Activated gamma-delta T cell treated with anti-CD3 and anti-CD28 coated beads, Interleukin-2, amount 50 U/mL, for 16 hours (primary cell): ENCODE results near the gene SYNGAP1.
"Not testable (repeated sequence)": the region's sequence is repeated elsewhere in the genome, so short reads cannot be mapped to it uniquely, and the experiment has no call there.

Experiments used
- DNase-seq: peaks from one replicate; pipeline ENCODE4 v3.0.0-alpha.2; 2020; ENCODE audit warnings: low read depth

SYNGAP1 gene

DNA sequence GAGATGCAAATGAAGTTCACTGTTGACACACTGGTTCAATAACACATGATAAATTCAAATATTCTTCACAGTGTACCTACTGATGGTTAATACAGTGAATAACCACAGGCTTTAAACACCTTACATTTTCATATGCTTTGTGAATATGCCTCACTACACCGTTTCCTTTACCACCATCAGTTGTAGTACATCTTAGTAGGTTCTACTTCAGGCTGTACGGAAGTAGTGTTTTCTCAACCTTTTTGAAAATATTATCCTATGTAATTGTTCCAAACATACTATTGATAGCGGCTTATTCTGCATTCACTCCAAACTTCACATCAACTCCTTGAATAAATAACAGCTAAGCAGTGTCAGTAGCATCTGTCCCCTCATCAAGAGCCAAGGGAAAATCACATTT is 49.8 kb downstream of the SYNGAP1 start:
- DNase-seq = no peak

- DNase-seq = no peak
Observed at GRCh38 chr6:33477864-33478263, 58.0 kb downstream of the SYNGAP1 start.

- DNase-seq = no peak
Observed at GRCh38 chr6:33481192-33481591, 61.3 kb downstream of the SYNGAP1 start.

GRCh38 chr6:33482620-33483019 is 62.8 kb downstream of the SYNGAP1 start:
- not testable (repeated sequence) for DNase-seq

GRCh38 chr6:33483678-33484077 is 63.8 kb downstream of the SYNGAP1 start:
- DNase-seq = no peak

DNA sequence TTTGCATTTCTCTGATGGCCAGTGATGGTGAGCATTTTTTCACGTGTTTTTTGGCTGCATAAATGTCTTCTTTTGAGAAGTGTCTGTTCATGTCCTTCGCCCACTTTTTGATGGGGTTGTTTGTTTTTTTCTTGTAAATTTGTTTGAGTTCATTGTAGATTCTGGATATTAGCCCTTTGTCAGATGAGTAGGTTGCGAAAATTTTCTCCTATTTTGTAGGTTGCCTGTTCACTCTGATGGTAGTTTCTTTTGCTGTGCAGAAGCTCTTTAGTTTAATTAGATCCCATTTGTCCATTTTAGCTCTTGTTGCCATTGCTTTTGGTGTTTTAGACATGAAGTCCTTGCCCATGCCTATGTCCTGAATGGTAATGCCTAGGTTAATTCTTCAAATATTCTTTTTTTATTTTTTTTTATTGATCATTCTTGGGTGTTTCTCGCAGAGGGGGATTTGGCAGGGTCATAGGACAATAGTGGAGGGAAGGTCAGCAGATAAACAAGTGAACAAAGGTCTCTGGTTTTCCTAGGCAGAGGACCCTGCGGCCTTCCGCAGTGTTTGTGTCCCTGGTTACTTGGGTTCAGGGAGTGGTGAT is 64.9 kb downstream of the SYNGAP1 start:
- DNase-seq = not testable (repeated sequence)

GRCh38 chr6:33485680-33486079 is 65.8 kb downstream of the SYNGAP1 start:
- DNase-seq = not testable (repeated sequence)

DNA sequence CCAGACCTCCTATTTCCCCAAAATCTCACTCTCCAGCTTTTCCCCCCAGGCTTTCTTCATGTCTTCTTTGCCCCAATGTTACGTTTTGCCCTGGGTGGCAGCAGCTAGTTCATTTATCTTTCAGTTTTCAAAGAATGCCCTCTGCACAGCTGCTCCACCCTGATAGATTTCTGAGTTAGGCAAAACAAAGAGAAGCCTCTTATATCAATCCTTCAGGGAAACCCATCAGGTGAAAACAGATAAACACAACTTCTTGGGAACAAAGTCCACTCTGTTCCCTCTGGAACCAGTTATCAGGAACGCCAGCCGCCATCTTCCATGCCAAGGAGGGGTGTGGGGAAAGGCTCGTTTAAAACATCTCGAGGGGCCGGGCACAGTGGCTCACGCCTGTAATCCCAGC is 68.5 kb downstream of the SYNGAP1 start:
- no peak for DNase-seq

GRCh38 chr6:33490198-33490597 is 70.3 kb downstream of the SYNGAP1 start:
- DNase-seq = no peak

DNA sequence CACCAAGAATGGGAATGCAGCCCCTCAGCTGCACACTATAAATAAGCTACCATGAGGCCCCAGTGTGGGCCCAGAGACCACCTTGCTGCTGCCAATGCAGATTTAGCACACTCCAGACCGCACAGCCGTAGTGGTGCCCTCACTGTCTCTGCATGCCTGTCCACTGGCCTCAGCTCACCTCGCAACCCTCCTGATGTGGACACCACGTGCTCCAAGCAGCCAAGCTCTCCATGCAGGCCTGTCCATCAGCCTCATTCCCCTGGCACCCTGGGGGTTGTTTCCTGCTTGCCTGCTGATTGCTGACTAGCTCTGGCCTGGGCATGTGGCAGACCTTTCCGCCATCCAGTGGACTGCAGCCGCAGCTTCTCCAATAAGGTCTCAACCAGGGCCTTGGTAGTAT is 70.8 kb downstream of the SYNGAP1 start:
- DNase-seq = no peak

DNA sequence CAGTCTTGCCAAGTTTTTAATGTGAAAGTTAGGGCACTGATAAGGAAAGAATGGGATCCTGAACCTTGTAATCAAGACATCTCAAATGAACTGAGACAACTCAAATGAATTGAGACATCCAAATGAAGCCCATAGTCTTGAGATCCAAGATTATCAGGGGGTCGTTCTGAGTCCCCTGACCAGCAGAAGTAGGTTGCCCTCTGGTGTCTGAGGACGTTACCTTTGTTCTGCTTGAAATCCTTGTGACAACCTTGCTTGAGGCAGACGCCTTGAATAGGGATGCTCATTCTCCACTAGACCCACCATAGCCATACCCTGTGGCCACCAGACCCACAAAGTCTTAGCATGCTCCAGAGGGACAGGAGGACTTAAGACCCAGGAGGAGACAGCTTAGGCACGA is 72.2 kb downstream of the SYNGAP1 start:
- no peak for DNase-seq

- DNase-seq = no peak
Observed at GRCh38 chr6:33497157-33497556, 77.3 kb downstream of the SYNGAP1 start.

- no peak for DNase-seq
Observed at GRCh38 chr6:33502486-33502885, 82.6 kb downstream of the SYNGAP1 start.

DNA sequence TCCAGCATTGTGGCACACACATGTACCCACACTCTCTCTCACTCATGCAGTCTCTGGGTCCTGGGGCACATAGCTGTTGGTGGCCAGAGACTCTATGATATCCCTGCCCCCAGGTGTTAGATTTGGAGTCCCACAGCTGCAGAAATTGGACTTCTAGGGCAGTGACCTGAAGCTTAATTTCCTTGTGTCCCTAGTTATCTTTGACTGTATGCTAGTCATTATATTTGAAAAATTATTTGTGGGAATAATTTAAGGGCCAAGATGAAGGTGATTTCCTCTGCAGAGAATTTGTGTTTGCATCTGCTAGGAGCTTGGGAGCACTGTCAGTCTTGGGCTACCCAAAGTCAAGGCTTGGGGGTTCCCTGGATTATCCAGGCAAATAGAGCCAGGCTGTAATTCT is 84.6 kb downstream of the SYNGAP1 start:
- DNase-seq = no peak
